GM23338 (cell line): ENCODE measurements around the gene GINM1. TPM values are rescaled to one million over a fixed set of nuclear protein-coding genes. Genes with fewer than 3 reads are reported as not detected.

Experiments
- ATAC-seq: fragments of 200-7000 bp; cut with Tn5 transposase; 3 replicates; pipeline ENCODE4 v1.9.1; 2020
- DNase-seq: peaks from one replicate; pipeline ENCODE4 v3.0.0-alpha.2; 2015; ENCODE audit warnings: low spot score
- H2AFZ ChIP-seq: fragments of 200-600 bp; sonication (generic); 2 replicates; pipeline ENCODE4 v1.8.0; 2016; ENCODE audit warnings: antibody characterized with exemption, mild to moderate bottlenecking, moderate library complexity
- H3F3A ChIP-seq: fragments of 200-600 bp; sonication (generic); replicated peaks from 2 replicates; pipeline ENCODE4 v1.8.0; 2017; ENCODE audit warnings: antibody characterized with exemption, mixed run types, low read depth
- H3K27ac ChIP-seq: fragments of 200-600 bp; sonication (generic); 2 replicates; pipeline ENCODE4 v1.6.1; 2016; ENCODE audit warnings: low read depth
- H3K27me3 ChIP-seq: fragments of 200-600 bp; sonication (generic); 2 replicates; pipeline ENCODE4 v1.8.0; 2016; ENCODE audit warnings: mild to moderate bottlenecking, mixed run types, moderate library complexity; ENCODE audit not compliant: insufficient read depth
- H3K36me3 ChIP-seq: fragments of 200-600 bp; sonication (generic); 2 replicates; pipeline ENCODE4 v1.8.0; 2016; ENCODE audit warnings: mild to moderate bottlenecking; ENCODE audit not compliant: insufficient read depth
- H3K4me1 ChIP-seq: fragments of 200-600 bp; sonication (generic); 2 replicates; pipeline ENCODE4 v1.8.0; 2016; ENCODE audit warnings: mild to moderate bottlenecking, moderate library complexity; ENCODE audit not compliant: insufficient read depth
- H3K4me2 ChIP-seq: fragments of 200-600 bp; sonication (generic); 2 replicates; pipeline ENCODE4 v1.7.1; 2017; ENCODE audit warnings: mixed run types
- H3K4me3 ChIP-seq: fragments of 200-600 bp; sonication (generic); 2 replicates; pipeline ENCODE4 v1.6.1; 2016; ENCODE audit warnings: mixed run types
- H3K79me2 ChIP-seq: fragments of 200-600 bp; sonication (generic); replicated peaks from 2 replicates; pipeline ENCODE4 v1.8.0; 2017; ENCODE audit warnings: mild to moderate bottlenecking; ENCODE audit not compliant: insufficient read depth
- H3K9me2 ChIP-seq: fragments of 200-600 bp; sonication (generic); 2 replicates; pipeline ENCODE4 v1.8.0; 2017; ENCODE audit not compliant: insufficient read depth
- H4K20me1 ChIP-seq: fragments of 200-600 bp; sonication (generic); replicated peaks from 2 replicates; pipeline ENCODE4 v1.8.0; 2017; ENCODE audit warnings: mild to moderate bottlenecking; ENCODE audit not compliant: insufficient read depth
- H3K27ac Mint-ChIP-seq: 2 replicates; pipeline ENCODE4 v1.8.0; 2020; ENCODE audit warnings: inconsistent platforms, mild to moderate bottlenecking, moderate library complexity, mixed read lengths
- H3K27me3 Mint-ChIP-seq: 3 replicates; pipeline ENCODE4 v1.8.0; 2022; ENCODE audit warnings: low read depth, mild to moderate bottlenecking, moderate library complexity, mixed read lengths, inconsistent platforms; ENCODE audit not compliant: insufficient read depth, poor library complexity
- H3K36me3 Mint-ChIP-seq: 3 replicates; pipeline ENCODE4 v1.8.0; 2021; ENCODE audit warnings: low read depth, mild to moderate bottlenecking, inconsistent platforms, moderate library complexity, mixed read lengths
- H3K4me1 Mint-ChIP-seq: 3 replicates; pipeline ENCODE4 v1.8.0; 2020; ENCODE audit warnings: mild to moderate bottlenecking, inconsistent platforms, mixed read lengths
- H3K4me3 Mint-ChIP-seq: 3 replicates; pipeline ENCODE4 v1.8.0; 2021; ENCODE audit warnings: moderate library complexity, mild to moderate bottlenecking, inconsistent platforms, mixed read lengths
- H3K9me3 Mint-ChIP-seq: 3 replicates; pipeline ENCODE4 v1.8.0; 2020; ENCODE audit warnings: moderate library complexity, mild to moderate bottlenecking, inconsistent platforms, mixed read lengths
- CREB1 ChIP-seq: fragments of 250-450 bp; sonication (Bioruptor Pico); IDR thresholded peaks from 2 replicates; pipeline ENCODE4 v1.5.0; 2020; ENCODE audit warnings: low read depth, mild to moderate bottlenecking, moderate library complexity
- EZH2 ChIP-seq: fragments of 200-600 bp; sonication (generic); IDR thresholded peaks from one replicate; pipeline ENCODE4 v1.8.0; 2017; ENCODE audit warnings: antibody characterized with exemption, mild to moderate bottlenecking, low read depth; ENCODE audit not compliant: unreplicated experiment
- EZH2phosphoT487 ChIP-seq: fragments of 200-600 bp; sonication (generic); IDR thresholded peaks from one replicate; pipeline ENCODE4 v1.8.1; 2018; ENCODE audit warnings: antibody characterized with exemption; ENCODE audit not compliant: unreplicated experiment
- NANOG ChIP-seq: IDR thresholded peaks from 2 replicates; pipeline ENCODE4 v1.6.1; 2016; ENCODE audit warnings: antibody characterized with exemption, borderline replicate concordance
- REST ChIP-seq: IDR thresholded peaks from one replicate; pipeline ENCODE4 v1.6.1; 2018; ENCODE audit warnings: antibody characterized with exemption; ENCODE audit not compliant: unreplicated experiment
- STAT1 ChIP-seq: IDR thresholded peaks from one replicate; pipeline ENCODE4 v1.6.1; 2016; ENCODE audit warnings: antibody characterized with exemption; ENCODE audit not compliant: unreplicated experiment
- polyA plus RNA-seq: library from polyadenylated mRNA; unstranded; fragments of >200 nt; fragmentation: Nextera tagmentation; extraction: Ambion mirVana; gene quantifications from 2 replicates; pipeline ENCODE4 v1.2.1, GENCODE V29; 2016
- total RNA-seq: library from RNA; depleted of rRNA; stranded (reverse); fragments of >200 nt; shearing (Covaris generic); gene quantifications from 2 replicates; pipeline ENCODE4 v1.2.3, GENCODE V29; 2014
- TF ChIP-seq, protein P1 (sequence below), 2 experiments: fragments of 200-600 bp in 1 of 2; sonication (generic) in 1 of 2; conservative IDR thresholded peaks; 2 replicates each; pipeline versions ENCODE4 v1.5.1 to v1.6.1; 2016 to 2017; ENCODE audit warnings: antibody characterized with exemption in 2 of 2, low read depth in 2 of 2, mild to moderate bottlenecking in 2 of 2, moderate library complexity in 1 of 2

Gene GINM1
- total and polyA plus RNA-seq, 2 experiments from 2014 or later: 19.2 to 24.1 TPM

GRCh38 chr6:149586149-149586548 lies 20.0 kb downstream of the GINM1 start:
- H3K27ac Mint-ChIP-seq: no peak overlapping the region

DNA sequence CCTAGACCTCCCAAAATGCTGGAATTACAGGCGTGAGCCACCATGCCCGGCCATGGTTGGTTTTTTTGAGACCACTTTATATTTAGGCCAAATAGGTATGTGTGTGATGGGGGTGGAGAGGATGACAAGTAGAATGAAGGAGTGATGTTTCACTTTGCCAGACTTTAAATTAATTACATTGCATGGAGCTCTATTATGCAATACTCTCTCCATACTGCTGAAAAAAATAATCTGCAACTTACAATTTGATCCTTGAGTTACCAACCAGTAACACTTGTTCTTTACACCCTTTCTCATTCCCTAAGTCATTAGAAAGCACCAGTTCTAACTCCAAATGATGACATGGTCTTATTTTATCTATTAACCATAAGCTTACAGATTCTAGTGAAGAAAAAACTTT lies 26.8 kb downstream of the GINM1 start:
- DNase-seq (no peak), ATAC-seq (no peak)
- no peak overlapping the region for H3K4me2 ChIP-seq

More at GRCh38 chr6:149586149-149586548, 20.0 kb downstream of the GINM1 start:
- Histone ChIP-seq H3K4me1 (no peaks in the 10 kb centered on the region), H3K4me3 (no peak overlapping the region), H2AFZ (no peak overlapping the region), H3K4me2 (no peak overlapping the region), H4K20me1 (no peaks in the 10 kb centered on the region; the same call in 1 of the 2 replicates), H3K79me2 (no peaks in the 10 kb centered on the region), H3K9me2 (no peaks in the 10 kb centered on the region), H3K27ac (no peak overlapping the region), H3K27me3 (no peaks in the 10 kb centered on the region), H3K36me3 (peaks cover 19% of the 10 kb centered on the region; the same call in 1 of the 2 replicates), H3F3A (0 out of 2 replicates have a peak, but pooled peaks cover 2% of the 10 kb centered on the region)
- DNase-seq (no peak), ATAC-seq (no peak)
- Mint-ChIP-seq H3K9me3 (no peaks in the 10 kb centered on the region), H3K27me3 (no peaks in the 10 kb centered on the region), H3K4me3 (no peak overlapping the region), H3K36me3 (peaks cover 69% of the 10 kb centered on the region), H3K4me1 (no peaks in the 10 kb centered on the region)
- TF ChIP-seq, protein P1, sequence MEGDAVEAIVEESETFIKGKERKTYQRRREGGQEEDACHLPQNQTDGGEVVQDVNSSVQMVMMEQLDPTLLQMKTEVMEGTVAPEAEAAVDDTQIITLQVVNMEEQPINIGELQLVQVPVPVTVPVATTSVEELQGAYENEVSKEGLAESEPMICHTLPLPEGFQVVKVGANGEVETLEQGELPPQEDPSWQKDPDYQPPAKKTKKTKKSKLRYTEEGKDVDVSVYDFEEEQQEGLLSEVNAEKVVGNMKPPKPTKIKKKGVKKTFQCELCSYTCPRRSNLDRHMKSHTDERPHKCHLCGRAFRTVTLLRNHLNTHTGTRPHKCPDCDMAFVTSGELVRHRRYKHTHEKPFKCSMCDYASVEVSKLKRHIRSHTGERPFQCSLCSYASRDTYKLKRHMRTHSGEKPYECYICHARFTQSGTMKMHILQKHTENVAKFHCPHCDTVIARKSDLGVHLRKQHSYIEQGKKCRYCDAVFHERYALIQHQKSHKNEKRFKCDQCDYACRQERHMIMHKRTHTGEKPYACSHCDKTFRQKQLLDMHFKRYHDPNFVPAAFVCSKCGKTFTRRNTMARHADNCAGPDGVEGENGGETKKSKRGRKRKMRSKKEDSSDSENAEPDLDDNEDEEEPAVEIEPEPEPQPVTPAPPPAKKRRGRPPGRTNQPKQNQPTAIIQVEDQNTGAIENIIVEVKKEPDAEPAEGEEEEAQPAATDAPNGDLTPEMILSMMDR (conservative IDR thresholded peaks at IDR 0.05; ENCODE audit: low read depth in 2 of 2): 0 out of 4 replicates have a peak, but pooled peaks of 1 of the 2 experiments have one; percentile 0
- no peak for TF ChIP-seq REST

DNA sequence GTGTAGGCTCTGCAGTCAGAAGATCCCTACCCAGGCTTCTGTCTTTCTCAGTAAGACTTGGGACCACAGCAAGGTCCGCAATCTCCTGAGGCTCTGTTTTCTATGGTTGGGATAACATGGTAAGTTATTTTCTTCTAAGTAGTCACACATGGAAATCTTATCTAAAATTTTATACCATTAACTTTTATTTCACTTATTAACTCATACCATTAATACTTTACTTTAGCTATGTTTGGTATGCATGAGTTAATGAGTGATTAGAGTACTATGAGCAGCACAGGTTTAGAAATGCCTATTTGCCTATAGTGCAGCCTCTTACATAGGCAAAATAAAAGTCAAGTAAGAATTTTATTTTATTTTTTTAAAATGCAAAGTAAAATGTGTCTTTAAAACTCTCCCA lies 27.2 kb downstream of the GINM1 start:
- Mint-ChIP-seq H3K4me1 (no peaks in the 10 kb centered on the region), H3K9me3 (no peaks in the 10 kb centered on the region), H3K36me3 (peaks cover 47% of the 10 kb centered on the region), H3K4me3 (no peak overlapping the region), H3K27ac (no peak overlapping the region), H3K27me3 (no peaks in the 10 kb centered on the region)
- Histone ChIP-seq H3F3A (no peaks in the 10 kb centered on the region), H3K79me2 (no peaks in the 10 kb centered on the region), H3K27ac (no peak overlapping the region), H3K9me2 (no peaks in the 10 kb centered on the region), H3K4me1 (no peaks in the 10 kb centered on the region), H3K4me2 (no peak overlapping the region), H3K4me3 (no peak overlapping the region), H3K36me3 (peaks cover 39% of the 10 kb centered on the region), H4K20me1 (no peaks in the 10 kb centered on the region), H2AFZ (no peak overlapping the region), H3K27me3 (no peaks in the 10 kb centered on the region)
- no peak for DNase-seq
- no peak for ATAC-seq
- TF ChIP-seq STAT1 (no peak), EZH2 (no peak), NANOG (no peak), REST (no peak), CREB1 (no peak)
- TF ChIP-seq, protein P1 (conservative IDR thresholded peaks at IDR 0.05; ENCODE audit: low read depth in 2 of 2): no peak

More for the DNA sequence above, 26.8 kb downstream of the GINM1 start:
- Histone ChIP-seq H3K4me1 (no peaks in the 10 kb centered on the region), H4K20me1 (no peaks in the 10 kb centered on the region), H3F3A (no peaks in the 10 kb centered on the region), H3K79me2 (no peaks in the 10 kb centered on the region), H3K36me3 (peaks cover 39% of the 10 kb centered on the region), H3K9me2 (no peaks in the 10 kb centered on the region), H3K27ac (no peak overlapping the region), H3K4me3 (no peak overlapping the region), H2AFZ (no peak overlapping the region), H3K27me3 (no peaks in the 10 kb centered on the region)
- H3K27me3 Mint-ChIP-seq: no peaks in the 10 kb centered on the region
- H3K36me3 Mint-ChIP-seq: peaks cover 47% of the 10 kb centered on the region
- no peaks in the 10 kb centered on the region for H3K4me1 Mint-ChIP-seq
- no peak overlapping the region for H3K4me3 Mint-ChIP-seq
- TF ChIP-seq NANOG (no peak), EZH2phosphoT487 (no peak), CREB1 (no peak)
- no peak overlapping the region for H3K27ac Mint-ChIP-seq
- no peaks in the 10 kb centered on the region for H3K9me3 Mint-ChIP-seq
